Neural progenitor cell (in vitro differentiated cells): ENCODE measurements around the gene GAB2.

Experiments used
- CTCF ChIP-seq: fragments of 200-600 bp; sonication (generic); IDR thresholded peaks from 2 replicates; pipeline ENCODE4 v1.5.1; 2017; ENCODE audit warnings: antibody characterized with exemption, mild to moderate bottlenecking
- EZH2 ChIP-seq: fragments of 200-600 bp; sonication (generic); IDR thresholded peaks from 2 replicates; pipeline ENCODE4 v1.6.1; 2017; ENCODE audit warnings: antibody characterized with exemption, mild to moderate bottlenecking, moderate library complexity

- TF ChIP-seq CTCF (no peak), EZH2 (no peak)
Measured at GRCh38 chr11:78299000-78299710, 118.5 kb downstream of the GAB2 start.
